CD14-positive monocyte (primary cell): Measurements from ENCODE around the gene MAPK4. TPM values are rescaled to one million over a fixed set of nuclear protein-coding genes. Genes with fewer than 3 reads are reported as not detected.

ENCODE experiments used
- DNase-seq, 3 donors: peaks; one replicate each; pipeline ENCODE4 v3.0.0-alpha.2; 2011 to 2022
- H2AFZ ChIP-seq: 2 replicates; pipeline ENCODE4 v1.6.0; 2012; ENCODE audit warnings: mild to moderate bottlenecking, low read depth, low read length, inconsistent platforms; ENCODE audit not compliant: insufficient read depth, poor library complexity, severe bottlenecking
- H3K27ac ChIP-seq, 2 donors: 1 replicate in 1 of 2; 2 replicates in 1 of 2; pipeline ENCODE4 v1.5.1; 2012 to 2013; ENCODE audit warnings: low read length in 2 of 2, control low read depth in 1 of 2, inconsistent platforms in 1 of 2, low read depth in 1 of 2, mild to moderate bottlenecking in 1 of 2
- H3K27me3 ChIP-seq, 2 donors: one replicate each; pipeline versions ENCODE4 v1.6.0 to v1.6.1; 2011 to 2013; ENCODE audit warnings: low read length in 2 of 2; ENCODE audit not compliant: control insufficient read depth in 2 of 2, insufficient read depth in 2 of 2
- H3K36me3 ChIP-seq, 2 donors: replicated peaks in 1 of 2; 1 replicate in 1 of 2; 2 replicates in 1 of 2; pipeline versions ENCODE4 v1.5.1 to v1.6.1; 2012 to 2013; ENCODE audit warnings: low read length in 2 of 2, control low read depth in 1 of 2, inconsistent platforms in 1 of 2, mild to moderate bottlenecking in 1 of 2; ENCODE audit not compliant: insufficient read depth in 2 of 2, control insufficient read depth in 1 of 2
- H3K4me1 ChIP-seq, 2 donors: 1 replicate in 1 of 2; 2 replicates in 1 of 2; pipeline versions ENCODE4 v1.5.1 to v1.6.1; 2012 to 2013; ENCODE audit warnings: low read length in 2 of 2, control low read depth in 1 of 2, inconsistent platforms in 1 of 2, mild to moderate bottlenecking in 1 of 2, moderate library complexity in 1 of 2; ENCODE audit not compliant: insufficient read depth in 2 of 2, control insufficient read depth in 1 of 2
- H3K4me2 ChIP-seq: replicated peaks from 2 replicates; pipeline ENCODE3; 2012; ENCODE audit warnings: low read length, moderate library complexity, mild to moderate bottlenecking; ENCODE audit not compliant: poor library complexity, severe bottlenecking; ENCODE audit errors: extremely low read depth
- H3K4me3 ChIP-seq, 3 experiments: fragments of 200-600 bp in 1 of 3; sonication (generic) in 1 of 3; replicated peaks in 1 of 3; 1 replicate in 2 of 3; 2 replicates in 1 of 3; pipeline ENCODE4 v1.5.1; 2011 to 2013; ENCODE audit warnings: low read length in 3 of 3, mild to moderate bottlenecking in 3 of 3, control low read depth in 2 of 3, low read depth in 2 of 3, inconsistent platforms in 1 of 3, moderate library complexity in 1 of 3
- H3K79me2 ChIP-seq: 2 replicates; pipeline ENCODE4 v1.6.0; 2012; ENCODE audit warnings: mild to moderate bottlenecking, control low read depth, inconsistent platforms, low read length, moderate library complexity; ENCODE audit not compliant: insufficient read depth
- H3K9ac ChIP-seq: 2 replicates; pipeline ENCODE4 v1.6.0; 2017; ENCODE audit warnings: low read length, mild to moderate bottlenecking; ENCODE audit not compliant: insufficient read depth, poor library complexity, severe bottlenecking
- H3K9me3 ChIP-seq, 2 donors: replicated peaks in 1 of 2; 1 replicate in 1 of 2; 2 replicates in 1 of 2; pipeline versions ENCODE4 v1.5.1 to v1.6.1; 2012 to 2013; ENCODE audit warnings: low read length in 2 of 2, control low read depth in 1 of 2; ENCODE audit not compliant: control insufficient read depth in 1 of 2, insufficient read depth in 1 of 2
- H4K20me1 ChIP-seq: 2 replicates; pipeline ENCODE4 v1.6.0; 2012; ENCODE audit warnings: mild to moderate bottlenecking, low read length, control low read depth, moderate library complexity; ENCODE audit not compliant: insufficient read depth
- H3K27ac Mint-ChIP-seq, 7 donors: one replicate each; pipeline ENCODE4 v1.8.0; 2020; ENCODE audit warnings: mild to moderate bottlenecking in 7 of 7, mixed read lengths in 7 of 7, moderate library complexity in 6 of 7, inconsistent platforms in 2 of 7
- H3K27me3 Mint-ChIP-seq, 3 donors: one replicate each; pipeline ENCODE4 v1.8.0; 2021 to 2022; ENCODE audit warnings: low read depth in 3 of 3, mild to moderate bottlenecking in 3 of 3, mixed read lengths in 3 of 3, moderate library complexity in 3 of 3, inconsistent platforms in 1 of 3
- H3K36me3 Mint-ChIP-seq, 2 donors: one replicate each; pipeline ENCODE4 v1.8.0; 2020; ENCODE audit warnings: mixed read lengths in 2 of 2, inconsistent platforms in 1 of 2, mild to moderate bottlenecking in 1 of 2
- H3K4me1 Mint-ChIP-seq: one replicate; pipeline ENCODE4 v1.8.0; 2020; ENCODE audit warnings: mild to moderate bottlenecking, mixed read lengths
- H3K4me3 Mint-ChIP-seq, 2 donors: one replicate each; pipeline ENCODE4 v1.8.0; 2020; ENCODE audit warnings: mild to moderate bottlenecking in 2 of 2, mixed read lengths in 2 of 2, moderate library complexity in 1 of 2
- H3K9me3 Mint-ChIP-seq, 7 donors: one replicate each; pipeline ENCODE4 v1.8.0; 2020 to 2022; ENCODE audit warnings: mixed read lengths in 7 of 7, mild to moderate bottlenecking in 6 of 7, moderate library complexity in 6 of 7, inconsistent platforms in 2 of 7
- CTCF ChIP-seq: fragments of 200-600 bp; IDR thresholded peaks from one replicate; pipeline ENCODE4 v1.8.0; 2022; ENCODE audit warnings: antibody characterized with exemption, mild to moderate bottlenecking
- WGBS: methylation state at CpG from one replicate; pipeline ENCODE4 v1.1.5; 2013; ENCODE audit warnings: missing lambda C conversion rate; ENCODE audit not compliant: insufficient coverage; 5-methylcytosine and 5-hydroxymethylcytosine counted together
- intact Hi-C, 2 donors: fragments of 100-400 bp; cut with micrococcal nuclease; formaldehyde crosslinking; loops; one replicate each; pipeline versions ENCODE4 v1.15.0 to v1.15.1; 2023
- polyA plus RNA-seq, 3 donors: library from polyadenylated mRNA; depleted of rRNA in 1 of 3; unstranded in 2 of 3; stranded (reverse) in 1 of 3; fragments of 300-500 nt in 2 of 3; fragments of >200 nt in 1 of 3; fragmentation: Illumina TruSeq in 2 of 3; gene quantifications; 1 replicate in 2 of 3; 2 replicates in 1 of 3; pipeline ENCODE4 v1.2.3, GENCODE V29; 2012 to 2021

MAPK4 gene
- polyA plus RNA-seq, 3 donors: not detected

- H3K36me3 Mint-ChIP-seq: no peaks in the 10 kb centered on the region
- Histone ChIP-seq H3K4me2 (no peak overlapping the region), H4K20me1 (no peaks in the 10 kb centered on the region), H3K79me2 (no peaks in the 10 kb centered on the region), H3K27ac (no peak overlapping the region), H3K36me3 (no peaks in the 10 kb centered on the region), H3K27me3 (no peaks in the 10 kb centered on the region), H3K9ac (no peak overlapping the region), H2AFZ (no peak overlapping the region), H3K4me1 (no peaks in the 10 kb centered on the region), H3K9me3 (no peaks in the 10 kb centered on the region), H3K4me3 (no peak overlapping the region)
- WGBS: no CpG with 5 or more reads among the region's 4 CpGs
- peaks cover 0 to 4% (median 0%) of the 10 kb centered on the region in 7 donors for H3K9me3 Mint-ChIP-seq
- DNase-seq: no peak
- peaks cover 8 to 11% (median 9%) of the 10 kb centered on the region in 3 donors for H3K27me3 Mint-ChIP-seq
- H3K4me1 Mint-ChIP-seq: no peaks in the 10 kb centered on the region
- no peak overlapping the region for H3K4me3 Mint-ChIP-seq
- intact Hi-C loops: no loop called here
- no peak for TF ChIP-seq CTCF
- no peak overlapping the region for H3K27ac Mint-ChIP-seq
Observed at GRCh38 chr18:50619861-50620275, 60.0 kb downstream of the MAPK4 start.

GRCh38 chr18:50620319-50620718, 60.4 kb downstream of the MAPK4 start:
- Histone ChIP-seq H3K27ac (no peak overlapping the region), H3K4me1 (no peaks in the 10 kb centered on the region), H3K4me2 (no peak overlapping the region), H4K20me1 (no peaks in the 10 kb centered on the region), H3K36me3 (no peaks in the 10 kb centered on the region), H3K79me2 (no peaks in the 10 kb centered on the region), H3K9ac (no peak overlapping the region), H3K4me3 (no peak overlapping the region), H3K27me3 (no peaks in the 10 kb centered on the region), H3K9me3 (no peaks in the 10 kb centered on the region), H2AFZ (no peak overlapping the region)
- peaks cover 8 to 11% (median 8%) of the 10 kb centered on the region in 3 donors for H3K27me3 Mint-ChIP-seq
- no peak overlapping the region for H3K4me3 Mint-ChIP-seq
- WGBS: no CpG with 5 or more reads among the region's 2 CpGs
- DNase-seq: no peak
- TF ChIP-seq CTCF: no peak
- H3K36me3 Mint-ChIP-seq: no peaks in the 10 kb centered on the region
- H3K27ac Mint-ChIP-seq: no peak overlapping the region
- H3K9me3 Mint-ChIP-seq: peaks cover 0 to 5% (median 0%) of the 10 kb centered on the region in 7 donors
- intact Hi-C loops: no loop called here
- H3K4me1 Mint-ChIP-seq: no peaks in the 10 kb centered on the region
